ENCODE measurements around the gene NEUROD1. TPM values are rescaled to one million over a fixed set of nuclear protein-coding genes. Genes with fewer than 3 reads are reported as not detected.

Gene NEUROD1
- total and polyA plus RNA-seq, 9 donors = not detected

- no peak overlapping the region for H3K4me3 ChIP-seq
- TF ChIP-seq CTCF (IDR thresholded peaks at IDR 0.05) = no peak
- TF ChIP-seq POLR2A (IDR thresholded peaks at IDR 0.05) = no peak
- no peak for TF ChIP-seq EP300 (IDR thresholded peaks at IDR 0.05)
- 25 to 31% (median 30%) methylated on average over 4 of the region's 4 CpGs for WGBS, 3 donors
- H3K36me3 ChIP-seq = no peaks in the 10 kb centered on the region
- H3K9me3 ChIP-seq = no peaks in the 10 kb centered on the region
- no peak overlapping the region for H3K27ac ChIP-seq
- DNase-seq = no peak
- intact Hi-C loops (cut with DNase I) = no loop called here
- no peaks in the 10 kb centered on the region for H3K4me1 ChIP-seq (ENCODE audit: insufficient read depth)
- H3K27me3 ChIP-seq = no peaks in the 10 kb centered on the region
Measured at GRCh38 chr2:181675254-181675653, 5.1 kb downstream of the NEUROD1 start.

GRCh38 chr2:181674461-181674860 lies 5.9 kb downstream of the NEUROD1 start:
- no peaks in the 10 kb centered on the region for H3K27me3 ChIP-seq
- no peak for TF ChIP-seq CTCF (IDR thresholded peaks at IDR 0.05)
- TF ChIP-seq EP300 (IDR thresholded peaks at IDR 0.05) = no peak
- TF ChIP-seq POLR2A (IDR thresholded peaks at IDR 0.05) = no peak
- no peak overlapping the region for H3K4me3 ChIP-seq

GRCh38 chr2:181673173-181673572 lies 7.1 kb downstream of the NEUROD1 start:
- TF ChIP-seq CTCF (IDR thresholded peaks at IDR 0.05) (no peak), POLR2A (IDR thresholded peaks at IDR 0.05) (no peak), EP300 (IDR thresholded peaks at IDR 0.05) (no peak)
- H3K27ac ChIP-seq = no peak overlapping the region
- intact Hi-C loops (cut with DNase I) = no loop called here
- H3K4me1 ChIP-seq (ENCODE audit: insufficient read depth) = no peaks in the 10 kb centered on the region
- no peak for DNase-seq
- H3K4me3 ChIP-seq = no peak overlapping the region
- no peaks in the 10 kb centered on the region for H3K27me3 ChIP-seq
- WGBS, 3 donors = 56 to 78% (median 68%) methylated on average over 2 of the region's 2 CpGs
- H3K36me3 ChIP-seq = no peaks in the 10 kb centered on the region
- no peaks in the 10 kb centered on the region for H3K9me3 ChIP-seq

More at GRCh38 chr2:181674461-181674860, 5.9 kb downstream of the NEUROD1 start:
- no peaks in the 10 kb centered on the region for H3K9me3 ChIP-seq
- no peak overlapping the region for H3K27ac ChIP-seq
- H3K36me3 ChIP-seq = no peaks in the 10 kb centered on the region
- intact Hi-C loops (cut with DNase I) = no loop called here
- DNase-seq = no peak
- H3K4me1 ChIP-seq (ENCODE audit: insufficient read depth) = no peaks in the 10 kb centered on the region

GRCh38 chr2:181672255-181673008 lies 7.9 kb downstream of the NEUROD1 start:
- TF ChIP-seq POLR2A (IDR thresholded peaks at IDR 0.05) (no peak), EP300 (IDR thresholded peaks at IDR 0.05) (no peak), CTCF (IDR thresholded peaks at IDR 0.05) (no peak)
- intact Hi-C loops (cut with DNase I) = no loop called here

More at GRCh38 chr2:181672255-181673008, 7.9 kb downstream of the NEUROD1 start:
- Histone ChIP-seq H3K4me3 (no peak overlapping the region), H3K27ac (no peak overlapping the region), H3K4me1 (ENCODE audit: insufficient read depth) (no peaks in the 10 kb centered on the region), H3K27me3 (no peaks in the 10 kb centered on the region), H3K36me3 (no peaks in the 10 kb centered on the region), H3K9me3 (no peaks in the 10 kb centered on the region)
- no peak for DNase-seq
